ENCODE results near the gene CDH6.

CDH6 gene

GRCh38 chr5:31193591-31194467, at the start of gene CDH6:
CDH6 (plus strand) TSS chr5:31193686; CDS start chr5:31267474, 73,788 bp downstream.
- TF ChIP-seq, protein P1, sequence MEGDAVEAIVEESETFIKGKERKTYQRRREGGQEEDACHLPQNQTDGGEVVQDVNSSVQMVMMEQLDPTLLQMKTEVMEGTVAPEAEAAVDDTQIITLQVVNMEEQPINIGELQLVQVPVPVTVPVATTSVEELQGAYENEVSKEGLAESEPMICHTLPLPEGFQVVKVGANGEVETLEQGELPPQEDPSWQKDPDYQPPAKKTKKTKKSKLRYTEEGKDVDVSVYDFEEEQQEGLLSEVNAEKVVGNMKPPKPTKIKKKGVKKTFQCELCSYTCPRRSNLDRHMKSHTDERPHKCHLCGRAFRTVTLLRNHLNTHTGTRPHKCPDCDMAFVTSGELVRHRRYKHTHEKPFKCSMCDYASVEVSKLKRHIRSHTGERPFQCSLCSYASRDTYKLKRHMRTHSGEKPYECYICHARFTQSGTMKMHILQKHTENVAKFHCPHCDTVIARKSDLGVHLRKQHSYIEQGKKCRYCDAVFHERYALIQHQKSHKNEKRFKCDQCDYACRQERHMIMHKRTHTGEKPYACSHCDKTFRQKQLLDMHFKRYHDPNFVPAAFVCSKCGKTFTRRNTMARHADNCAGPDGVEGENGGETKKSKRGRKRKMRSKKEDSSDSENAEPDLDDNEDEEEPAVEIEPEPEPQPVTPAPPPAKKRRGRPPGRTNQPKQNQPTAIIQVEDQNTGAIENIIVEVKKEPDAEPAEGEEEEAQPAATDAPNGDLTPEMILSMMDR (IDR thresholded peaks at IDR 0.05), result no peak

DNA sequence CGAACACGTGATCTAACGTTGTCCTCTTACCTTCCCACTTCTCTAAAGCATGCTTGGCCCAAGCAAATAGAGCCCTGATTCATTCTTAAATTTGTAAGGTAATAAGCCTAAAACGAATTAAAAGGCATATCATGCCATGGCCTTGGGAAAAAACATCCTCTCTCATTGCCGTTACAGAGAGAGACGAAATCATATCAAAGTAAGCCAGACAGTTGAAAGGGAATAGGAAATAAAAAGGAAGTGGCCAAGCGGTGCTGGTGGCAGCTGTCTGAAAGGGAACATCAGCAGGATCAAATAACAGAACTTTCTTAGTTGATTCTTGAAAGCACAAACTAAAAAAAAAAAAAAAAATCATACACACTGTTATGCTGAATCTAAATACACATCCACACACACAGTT, 49.1 kb upstream of the CDH6 start:
- TF ChIP-seq, protein P1 (IDR thresholded peaks at IDR 0.05), result no peak

- TF ChIP-seq, protein P1 (IDR thresholded peaks at IDR 0.05), result no peak
Observed at GRCh38 chr5:31148959-31149475, 44.5 kb upstream of the CDH6 start.

- TF ChIP-seq, protein P1 (IDR thresholded peaks at IDR 0.05), result no peak
Observed at GRCh38 chr5:31153521-31153920, 40.0 kb upstream of the CDH6 start.

DNA sequence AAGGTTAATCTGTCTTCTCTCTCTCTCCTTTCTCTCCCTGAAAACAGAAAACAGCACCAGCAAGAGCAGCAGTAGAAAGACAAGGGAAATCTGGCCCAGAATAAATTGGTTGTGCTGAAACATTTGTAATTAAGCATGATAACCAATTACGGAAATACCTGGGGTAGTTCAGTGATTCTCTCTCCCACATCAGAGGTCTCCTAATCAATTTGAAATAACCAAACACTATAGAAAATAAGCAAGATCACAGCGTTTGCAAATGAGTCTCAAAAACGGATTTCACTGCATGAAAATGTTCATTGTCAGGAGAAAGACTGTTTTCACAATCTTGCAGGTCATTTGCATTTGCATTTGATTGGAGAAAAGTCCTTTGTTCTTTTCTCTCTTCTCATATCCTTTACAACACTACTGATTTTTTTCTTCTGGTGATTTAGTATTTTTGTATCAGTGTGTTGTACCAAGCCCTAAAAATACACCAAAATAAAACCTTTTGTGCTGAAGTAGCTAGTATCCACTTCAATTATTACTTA, 36.8 kb upstream of the CDH6 start:
- TF ChIP-seq, protein P1 (IDR thresholded peaks at IDR 0.05), result no peak

GRCh38 chr5:31157720-31158119, 35.8 kb upstream of the CDH6 start:
- TF ChIP-seq, protein P1 (IDR thresholded peaks at IDR 0.05), result no peak

DNA sequence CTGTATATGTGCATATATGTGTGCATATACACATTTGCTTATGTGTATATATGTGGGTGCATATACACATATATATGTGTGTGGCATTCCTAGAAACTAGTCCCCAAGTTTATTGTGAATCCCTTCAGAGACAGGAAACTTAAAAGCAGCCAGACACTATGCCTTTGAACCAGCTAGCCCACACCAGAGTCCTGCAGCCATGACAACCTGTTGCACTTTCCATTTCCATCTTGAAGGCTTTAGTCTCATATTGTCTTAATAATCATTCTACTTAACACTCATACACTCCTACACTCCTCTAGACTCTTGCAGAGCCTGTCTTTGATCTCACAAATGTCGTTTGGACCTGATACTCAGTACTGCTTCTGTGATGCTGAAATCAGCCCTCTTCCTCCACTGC, 34.8 kb upstream of the CDH6 start:
- TF ChIP-seq, protein P1 (IDR thresholded peaks at IDR 0.05), result no peak
